Ovary (tissue), 10 donors: ENCODE data around the gene MGA. TPM values are rescaled to one million over a fixed set of nuclear protein-coding genes. Genes with fewer than 3 reads are reported as not detected.
A peak's percentile ranks its signal among the peaks of the same experiment; 100 is the strongest.

Experiments
- DNase-seq, 5 donors: peaks; one replicate each; pipeline ENCODE4 v3.0.0-alpha.2; 2019 to 2020
- H3K27ac ChIP-seq, 2 donors: fragments of 200-600 bp; one replicate each; pipeline versions ENCODE4 v1.5.1 to v1.8.0; 2019 to 2022
- H3K27me3 ChIP-seq: fragments of 200-600 bp; one replicate; pipeline ENCODE4 v1.8.0; 2022
- H3K36me3 ChIP-seq: fragments of 200-600 bp; sonication (generic); one replicate; pipeline ENCODE4 v1.5.1; 2019
- H3K4me1 ChIP-seq: one replicate; pipeline ENCODE4 v1.8.1; 2013; ENCODE audit warnings: mild to moderate bottlenecking, moderate library complexity; ENCODE audit not compliant: insufficient read depth
- H3K4me3 ChIP-seq: fragments of 200-600 bp; sonication (generic); one replicate; pipeline ENCODE4 v1.5.1; 2017
- H3K9me3 ChIP-seq, 2 donors: fragments of 200-600 bp in 1 of 2; sonication (generic) in 1 of 2; one replicate each; pipeline versions ENCODE4 v1.5.1 to v1.8.1; 2013 to 2019; ENCODE audit warnings: mild to moderate bottlenecking in 1 of 2, moderate library complexity in 1 of 2
- CTCF ChIP-seq, 3 donors: fragments of 450-650 bp in 2 of 3; fragments of 200-600 bp in 1 of 3; IDR thresholded peaks; one replicate each; pipeline versions ENCODE4 v1.5.1 to v1.8.0; 2016 to 2022; ENCODE audit warnings: antibody characterized with exemption in 3 of 3, mild to moderate bottlenecking in 1 of 3
- EP300 ChIP-seq: sonication (generic); formaldehyde crosslinking; IDR thresholded peaks from one replicate; pipeline ENCODE4 v1.6.1; 2017; ENCODE audit warnings: antibody characterized with exemption
- POLR2A ChIP-seq: fragments of 450-650 bp; IDR thresholded peaks from one replicate; pipeline ENCODE4 v1.6.1; 2017; ENCODE audit warnings: antibody characterized with exemption, mild to moderate bottlenecking, moderate library complexity
- WGBS, 3 donors: extraction: QIAGEN DNeasy Blood & Tissue Kit in 1 of 3; methylation state at CpG; one replicate each; pipeline versions ENCODE4 v1.1.5 to v1.1.7; 2013 to 2017; 5-methylcytosine and 5-hydroxymethylcytosine counted together
- intact Hi-C, 4 donors: fragments of 100-400 bp; cut with DNase I; formaldehyde crosslinking; loops; one replicate each; pipeline versions ENCODE4 v1.11.0 to v1.15.1; 2022 to 2023
- long read RNA-seq, 3 donors: library from polyadenylated mRNA in 2 of 3; unstranded in 2 of 3; transcript quantifications; one replicate each; pipeline ENCODE4 v2.0.0 and lab custom pipeline, GENCODE V29; 2021 to 2026
- polyA plus RNA-seq, 2 donors: library from polyadenylated mRNA; stranded (reverse); fragments of 200-250 nt in 1 of 2; fragments of 350-450 nt in 1 of 2; fragmentation: Illumina TruSeq in 1 of 2; extraction: RNeasy Lipid Tissue Mini Kit (QIAGEN cat#74804) in 1 of 2; gene quantifications; one replicate each; pipeline ENCODE4 v1.2.3, GENCODE V29; 2013 to 2014
- total RNA-seq, 7 donors: library from RNA; depleted of rRNA in 2 of 7; stranded (reverse); fragments of >200 nt in 2 of 7; fragmentation: NEBNext Ultra II Directional in 3 of 7; extraction: Animal tissue kit (Norgen Biotek cat#: 25700) in 3 of 7; gene quantifications; one replicate each; pipeline versions ENCODE4 v1.1.0 to v1.2.4, GENCODE V29; 2016 to 2023
- donor health status: DM: no; HTN: no; CAD: no; lungs with moderate emphysema.
- donor health status: DM: no; HTN: no; CAD: no.
- donor health status: Bipolar disorder and iron deficiency.
- donor health status: DM: yes; HTN: yes; CAD: no.
- donor health status: DM: no; HTN: no; CAD: no.
- donor health status: DM: yes; HTN: yes; CAD: no.

The MGA gene
- total RNA-seq (10 to 100 TPM; 43.4 to 90.2 (median 61.6) TPM), polyA plus RNA-seq (10 to 100 TPM in 1 of 2 donors, 1 to 10 TPM in 1; 7.1 to 14.8 TPM)
- long read RNA-seq, donor 1, partial matches to known transcripts, result 20 of 47 reads
- long read RNA-seq, donor 1, other reads (novel, unspliced or antisense), result 20 of 47 reads
- long read RNA-seq, donor 2, partial matches to known transcripts, result 0 of 4 reads
- long read RNA-seq, donor 2, other reads (novel, unspliced or antisense), result 0 of 4 reads
- long read RNA-seq, donor 3, partial matches to known transcripts, result 3 of 11 reads
- long read RNA-seq, donor 3, other reads (novel, unspliced or antisense), result 8 of 11 reads

- Histone ChIP-seq H3K27me3 (no peaks in the 10 kb centered on the region), H3K4me3 (peak within 1 kb of the TSS; percentile 30), H3K36me3 (no peaks in the 10 kb centered on the region), H3K4me1 (peaks cover 5% of the 10 kb centered on the region), H3K27ac (peak within 1 kb of the TSS; percentile 65 to 80), H3K9me3 (no peaks in the 10 kb centered on the region)
- peak; percentile 88 to 93 (median 89) for DNase-seq
- intact Hi-C loops, result loop anchor here in 2 of 4 donors (5.0 kb wide), 2 partner anchors 38 to 103 kb away; partner anchors contain the start of gene TYRO3 (in 1 of the 2)
- 0 to 1% (median 1%) methylated on average over 79 to 93 of the region's 93 CpGs for WGBS, 3 donors
- TF ChIP-seq CTCF (IDR thresholded peaks at IDR 0.05) (peak in 2 of 3 donors; percentile 23 to 34), EP300 (no peak), POLR2A (peak; percentile 43)
Observed at GRCh38 chr15:41660235-41661077, at the start of gene MGA. Gene MGA, plus strand, starts transcription at chr15:41660405.

GRCh38 chr15:41620536-41621199 is 39.5 kb upstream of the MGA start:
- no peak for TF ChIP-seq CTCF (IDR thresholded peaks at IDR 0.05)
- no peak for TF ChIP-seq POLR2A
- no peak for TF ChIP-seq EP300
- intact Hi-C loops, result loop anchor here in 2 of 4 donors (5.0 kb wide), 1 partner anchor 42 kb away; the partner anchor contains the start of gene MGA (in 2 of the 2)
- no peak for DNase-seq
- Histone ChIP-seq H3K4me1 (no peaks in the 10 kb centered on the region), H3K9me3 (peaks cover 0 to 4% of the 10 kb centered on the region in 2 donors), H3K4me3 (peak overlapping the region; percentile 47), H3K27ac (peak overlapping the region; percentile 93 to 98), H3K27me3 (no peaks in the 10 kb centered on the region), H3K36me3 (no peaks in the 10 kb centered on the region)
- 15 to 18% (median 18%) methylated on average over 18 of the region's 18 CpGs for WGBS, 3 donors

GRCh38 chr15:41621200-41622193 is 38.7 kb upstream of the MGA start:
- no peaks in the 10 kb centered on the region for H3K27me3 ChIP-seq
- WGBS, 3 donors, result 1% methylated on average over 83 to 104 of the region's 104 CpGs
- no peaks in the 10 kb centered on the region for H3K4me1 ChIP-seq
- peak; percentile 89 to 92 (median 90) for DNase-seq
- H3K36me3 ChIP-seq, result no peaks in the 10 kb centered on the region
- peaks cover 0 to 4% of the 10 kb centered on the region in 2 donors for H3K9me3 ChIP-seq
- peak overlapping the region; percentile 47 for H3K4me3 ChIP-seq
- H3K27ac ChIP-seq, result peak overlapping the region; percentile 93 to 98
- intact Hi-C loops, result loop anchor here in 2 of 4 donors (5.0 kb wide), 1 partner anchor 41 kb away; the partner anchor contains the start of gene MGA (in 2 of the 2)
- TF ChIP-seq POLR2A (peak; percentile 73), EP300 (peak; percentile 55), CTCF (IDR thresholded peaks at IDR 0.05) (no peak)
